Loucy (cell line): ENCODE results near the gene CDKN1A.

Experiments
- H2AFZ ChIP-seq: fragments of 200-600 bp; sonication (generic); 2 replicates; pipeline ENCODE4 v1.6.0; 2016; ENCODE audit warnings: antibody characterized with exemption, mild to moderate bottlenecking, low read length, moderate library complexity
- H3F3A ChIP-seq: fragments of 200-600 bp; 2 replicates; pipeline ENCODE4 v1.6.0; 2016; ENCODE audit warnings: antibody characterized with exemption, low read depth, mild to moderate bottlenecking
- H3K27me3 ChIP-seq: fragments of 200-600 bp; sonication (generic); 2 replicates; pipeline ENCODE4 v1.6.1; 2014; ENCODE audit warnings: low read length, mild to moderate bottlenecking; ENCODE audit not compliant: insufficient read depth, poor library complexity, severe bottlenecking
- H3K36me3 ChIP-seq: fragments of 200-600 bp; sonication (generic); 2 replicates; pipeline ENCODE4 v1.6.1; 2016; ENCODE audit warnings: low read length; ENCODE audit not compliant: insufficient read depth
- H3K4me1 ChIP-seq: fragments of 200-600 bp; sonication (generic); 2 replicates; pipeline ENCODE4 v1.5.1; 2014; ENCODE audit warnings: low read length, mild to moderate bottlenecking; ENCODE audit not compliant: insufficient read depth, poor library complexity, severe bottlenecking
- H3K4me2 ChIP-seq: fragments of 200-600 bp; sonication (generic); 2 replicates; pipeline ENCODE4 v1.6.0; 2014; ENCODE audit warnings: antibody characterized with exemption, low read length, low read depth, mild to moderate bottlenecking; ENCODE audit not compliant: poor library complexity, severe bottlenecking
- H3K4me3 ChIP-seq: fragments of 200-600 bp; sonication (generic); 2 replicates; pipeline ENCODE4 v1.5.1; 2014; ENCODE audit warnings: low read length, mild to moderate bottlenecking, mixed read lengths; ENCODE audit not compliant: poor library complexity, severe bottlenecking
- H3K79me2 ChIP-seq: fragments of 200-600 bp; sonication (generic); 2 replicates; pipeline ENCODE4 v1.6.1; 2014; ENCODE audit warnings: low read length; ENCODE audit not compliant: insufficient read depth
- H3K9ac ChIP-seq: fragments of 200-600 bp; sonication (generic); 2 replicates; pipeline ENCODE4 v1.6.0; 2014; ENCODE audit warnings: mild to moderate bottlenecking, low read depth, low read length, moderate library complexity; ENCODE audit not compliant: poor library complexity, severe bottlenecking
- H3K9me2 ChIP-seq: fragments of 200-600 bp; sonication (generic); replicated peaks from 2 replicates; pipeline ENCODE4 v1.6.1; 2016; ENCODE audit warnings: low read depth, low read length, mixed read lengths
- H3K9me3 ChIP-seq: fragments of 200-600 bp; sonication (generic); 2 replicates; pipeline ENCODE4 v1.6.1; 2014; ENCODE audit warnings: mild to moderate bottlenecking, antibody characterized with exemption, low read length, low read depth; ENCODE audit not compliant: insufficient read depth
- H4K20me1 ChIP-seq: fragments of 200-600 bp; sonication (generic); 2 replicates; pipeline ENCODE4 v1.6.0; 2014; ENCODE audit warnings: antibody characterized with exemption, low read length, mild to moderate bottlenecking; ENCODE audit not compliant: insufficient read depth, poor library complexity, severe bottlenecking
- CTCF ChIP-seq: fragments of 200-600 bp; sonication (generic); conservative IDR thresholded peaks from 2 replicates; pipeline ENCODE4 v1.5.1; 2014; ENCODE audit warnings: mild to moderate bottlenecking, antibody characterized with exemption, low read length
- EZH2phosphoT487 ChIP-seq: fragments of 200-600 bp; IDR thresholded peaks from 2 replicates; pipeline ENCODE4 v1.6.1; 2018; ENCODE audit warnings: antibody characterized with exemption, mild to moderate bottlenecking, moderate library complexity, borderline replicate concordance

Gene CDKN1A

DNA sequence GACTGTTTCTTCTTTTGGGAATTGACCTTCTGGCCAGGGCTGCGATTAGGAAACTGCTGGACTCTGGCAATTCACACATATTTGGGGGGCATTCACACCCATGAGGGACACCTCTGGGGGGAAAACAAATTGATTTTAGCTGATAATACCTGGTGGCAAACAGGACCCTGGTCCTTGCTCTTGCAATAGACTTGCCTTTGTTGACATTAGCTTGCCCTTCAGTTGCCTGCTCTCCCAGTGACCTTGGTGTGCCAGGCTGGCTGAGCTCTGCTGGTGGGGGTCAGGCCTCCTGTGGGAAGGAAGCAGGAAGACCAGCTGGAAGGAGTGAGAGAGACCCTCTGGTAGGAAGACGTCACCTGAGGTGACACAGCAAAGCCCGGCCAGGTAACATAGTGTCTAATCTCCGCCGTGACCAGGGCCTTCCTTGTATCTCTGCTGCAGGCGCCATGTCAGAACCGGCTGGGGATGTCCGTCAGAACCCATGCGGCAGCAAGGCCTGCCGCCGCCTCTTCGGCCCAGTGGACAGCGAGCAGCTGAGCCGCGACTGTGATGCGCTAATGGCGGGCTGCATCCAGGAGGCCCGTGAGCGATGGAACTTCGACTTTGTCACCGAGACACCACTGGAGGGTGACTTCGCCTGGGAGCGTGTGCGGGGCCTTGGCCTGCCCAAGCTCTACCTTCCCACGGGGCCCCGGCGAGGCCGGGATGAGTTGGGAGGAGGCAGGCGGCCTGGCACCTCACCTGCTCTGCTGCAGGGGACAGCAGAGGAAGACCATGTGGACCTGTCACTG, 5.3 kb downstream of the CDKN1A start:
- Histone ChIP-seq H2AFZ (no peak overlapping the region), H3K27me3 (no peaks in the 10 kb centered on the region), H3K79me2 (peaks cover 17% of the 10 kb centered on the region), H3K4me3 (no peak overlapping the region), H3K4me2 (no peak overlapping the region), H3K4me1 (peaks cover 37% of the 10 kb centered on the region), H3K36me3 (peaks cover 6% of the 10 kb centered on the region; the same call in 1 of the 2 replicates), H3K9me2 (no peaks in the 10 kb centered on the region), H3F3A (no peaks in the 10 kb centered on the region), H3K9me3 (no peaks in the 10 kb centered on the region), H4K20me1 (no peaks in the 10 kb centered on the region), H3K9ac (no peak overlapping the region)
- no peak for TF ChIP-seq CTCF
- no peak for TF ChIP-seq EZH2phosphoT487

GRCh38 chr6:36684447-36684812, 5.9 kb downstream of the CDKN1A start:
- H3K4me1 ChIP-seq, result peaks cover 31% of the 10 kb centered on the region
- H3K36me3 ChIP-seq, result peaks cover 6% of the 10 kb centered on the region; the same call in 1 of the 2 replicates
- H3K27me3 ChIP-seq, result no peaks in the 10 kb centered on the region
- no peak overlapping the region for H3K4me2 ChIP-seq
- H2AFZ ChIP-seq, result no peak overlapping the region
- H3F3A ChIP-seq, result no peaks in the 10 kb centered on the region
- H3K9me3 ChIP-seq, result no peaks in the 10 kb centered on the region
- H3K4me3 ChIP-seq, result no peak overlapping the region
- TF ChIP-seq EZH2phosphoT487, result no peak
- TF ChIP-seq CTCF, result no peak
- H3K79me2 ChIP-seq, result peaks cover 17% of the 10 kb centered on the region
- no peaks in the 10 kb centered on the region for H4K20me1 ChIP-seq
- no peaks in the 10 kb centered on the region for H3K9me2 ChIP-seq
- H3K9ac ChIP-seq, result no peak overlapping the region

- Histone ChIP-seq H2AFZ (no peak overlapping the region), H3K79me2 (peaks cover 17% of the 10 kb centered on the region), H3K4me2 (no peak overlapping the region), H3K4me3 (no peak overlapping the region), H3F3A (no peaks in the 10 kb centered on the region), H3K36me3 (peaks cover 6% of the 10 kb centered on the region; the same call in 1 of the 2 replicates), H3K9ac (no peak overlapping the region), H3K4me1 (peaks cover 25% of the 10 kb centered on the region), H3K9me3 (no peaks in the 10 kb centered on the region), H3K9me2 (no peaks in the 10 kb centered on the region), H3K27me3 (no peaks in the 10 kb centered on the region), H4K20me1 (no peaks in the 10 kb centered on the region)
- TF ChIP-seq EZH2phosphoT487 (no peak), CTCF (no peak)
Observed at GRCh38 chr6:36685166-36685924, 6.8 kb downstream of the CDKN1A start.
